ENCODE data around the gene MAOB. TPM values are rescaled to one million over a fixed set of nuclear protein-coding genes. Genes with fewer than 3 reads are reported as not detected.

The MAOB gene
- polyA plus RNA-seq, 4 donors, result 20.5 to 179 (median 118) TPM

DNA sequence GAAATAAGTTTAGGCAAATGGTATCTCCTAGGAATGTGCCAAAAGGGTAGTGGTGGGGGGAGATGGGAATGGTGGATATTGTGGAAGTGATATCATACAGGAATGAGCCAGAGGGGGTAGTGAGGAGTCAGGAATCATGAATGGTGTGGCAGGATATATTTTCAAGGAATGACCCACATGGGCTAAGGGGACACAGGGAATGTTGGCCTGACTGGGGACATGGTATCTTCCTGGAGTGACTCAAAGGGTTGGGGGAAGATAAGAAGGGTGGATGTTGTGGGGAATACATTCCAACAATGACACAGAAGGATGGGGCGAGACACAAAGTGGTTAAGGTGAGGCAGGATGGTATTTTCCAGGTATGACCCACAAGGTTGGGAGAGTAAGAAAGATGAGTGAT is 165.6 kb downstream of the MAOB start:
- no peaks in the 10 kb centered on the region for H3K4me1 ChIP-seq (ENCODE audit: control insufficient read depth in 3 of 3, insufficient read depth in 2 of 3, low read depth in 1 of 3, low read length in 2 of 3)
- H3K27me3 ChIP-seq (ENCODE audit: control insufficient read depth in 3 of 3, insufficient read depth in 3 of 3, low read length in 3 of 3), result no peaks in the 10 kb centered on the region
- H3K9me3 ChIP-seq (ENCODE audit: control insufficient read depth in 2 of 2, insufficient read depth in 1 of 2, low read depth in 1 of 2, low read length in 1 of 2), result peaks cover 0 to 36% of the 10 kb centered on the region in 2 donors
- no peak overlapping the region for H3K27ac ChIP-seq (ENCODE audit: low read depth in 1 of 3, low read length in 2 of 3)
- 73 to 98% (median 77%) methylated on average over 1 of the region's 1 CpG for WGBS, 3 donors
- peaks cover 0 to 28% (median 3%) of the 10 kb centered on the region in 3 donors for H3K36me3 ChIP-seq (ENCODE audit: control insufficient read depth in 3 of 3, insufficient read depth in 2 of 3, low read depth in 1 of 3, low read length in 3 of 3)
- no peak for FAIRE-seq
- H3K4me3 ChIP-seq (ENCODE audit: low read depth in 1 of 3, low read length in 3 of 3), result no peak overlapping the region
- DNase-seq, result no peak

Other genes with a start within 250 kb of the MAOB start
- 100 to 1,000 TPM; 164 to 348 (median 175) TPM for gene MAOA, start 226.2 kb downstream of the MAOB start, polyA plus RNA-seq
- under 1 TPM in 2 of 4 donors, not detected in 2; 0.16 to 0.22 TPM for gene NDP, start 90.9 kb upstream of the MAOB start, polyA plus RNA-seq

Measured in small intestine (tissue), 7 donors.